Glomerular visceral epithelial cell (primary cell): Measurements from ENCODE around the gene SLC25A24.
"Not testable (repeated sequence)": the region's sequence is repeated elsewhere in the genome, so short reads cannot be mapped to it uniquely, and the experiment has no call there.

ENCODE experiments used
- DNase-seq: peaks from one replicate; pipeline ENCODE4 v3.0.0-alpha.2; 2016; ENCODE audit errors: extremely low spot score

SLC25A24 gene

DNA sequence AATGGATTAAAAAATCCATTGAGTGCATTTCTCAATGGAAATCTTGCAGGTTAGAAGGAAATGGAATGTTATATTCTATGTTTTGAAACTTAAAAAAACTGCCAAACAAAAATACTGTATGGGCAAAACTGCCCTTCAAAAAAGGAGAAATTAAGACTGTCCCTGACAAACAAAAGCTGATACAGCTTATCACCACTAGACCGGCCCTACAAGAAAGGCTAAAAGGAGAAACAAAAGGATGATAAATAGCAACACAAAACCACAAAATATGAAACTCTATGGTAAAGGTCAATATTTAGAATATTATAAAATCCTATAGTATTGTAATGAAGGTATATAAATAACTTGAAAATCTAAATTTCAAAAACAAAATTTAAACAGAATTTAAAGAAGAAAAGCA, 60.0 kb downstream of the SLC25A24 start:
- DNase-seq, result no peak

GRCh38 chr1:108139555-108139954, 60.6 kb downstream of the SLC25A24 start:
- DNase-seq, result not testable (repeated sequence)

DNA sequence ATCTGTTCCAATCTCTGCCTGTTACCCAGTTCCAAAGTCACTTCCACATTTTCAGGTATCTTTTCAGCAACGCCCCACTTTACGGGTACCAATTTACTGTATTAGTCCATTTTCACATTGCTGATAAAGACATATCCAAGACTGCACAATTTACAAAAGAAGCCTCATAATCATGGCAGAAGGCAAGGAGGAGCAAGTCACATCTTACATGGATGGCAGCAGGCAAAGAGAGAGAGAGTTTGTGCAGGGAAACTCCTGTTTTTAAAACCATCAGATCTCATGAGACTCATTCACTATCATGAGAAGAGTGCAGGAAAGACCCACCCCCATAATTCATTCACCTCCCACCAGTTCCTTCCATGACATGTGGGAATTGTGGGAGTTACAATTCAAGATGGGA, 67.0 kb downstream of the SLC25A24 start:
- not testable (repeated sequence) for DNase-seq

DNA sequence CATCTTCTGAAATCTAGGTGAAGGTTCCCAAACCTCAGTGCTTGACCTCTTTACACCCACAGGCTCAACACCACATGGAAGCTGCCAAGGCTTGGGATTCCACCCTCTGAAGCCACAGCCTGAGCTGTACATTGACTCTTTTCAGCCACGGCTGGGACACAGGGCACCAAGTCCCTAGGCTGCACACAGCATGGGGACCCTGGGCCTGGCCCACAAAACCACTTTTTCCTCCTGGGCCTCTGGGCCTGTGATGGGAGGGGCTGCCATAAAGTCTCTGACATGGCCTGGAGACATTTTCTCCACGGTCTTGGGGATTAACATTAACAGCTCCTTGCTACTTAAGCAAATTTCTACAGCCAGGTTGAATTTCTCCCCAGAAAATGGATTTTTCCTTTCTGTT, 67.8 kb downstream of the SLC25A24 start:
- not testable (repeated sequence) for DNase-seq

DNA sequence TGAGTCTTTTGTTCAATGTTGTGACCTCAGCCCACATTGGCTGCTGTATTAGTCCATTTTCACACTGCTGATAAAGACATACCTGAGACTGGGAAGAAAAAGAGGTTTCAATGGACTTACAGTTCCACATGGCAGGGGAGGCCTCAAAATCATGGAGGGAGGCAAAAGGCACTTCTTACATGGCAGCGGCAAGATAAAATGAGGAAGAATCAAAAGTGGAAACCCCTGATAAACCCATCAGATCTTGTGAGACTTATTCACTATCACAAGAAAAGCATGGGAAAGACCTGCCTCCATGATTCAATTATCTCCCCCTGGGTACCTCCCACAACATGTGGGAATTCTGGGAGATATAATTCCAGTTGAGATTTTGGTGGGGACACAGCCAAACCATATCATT, 68.9 kb downstream of the SLC25A24 start:
- DNase-seq, result not testable (repeated sequence)

DNA sequence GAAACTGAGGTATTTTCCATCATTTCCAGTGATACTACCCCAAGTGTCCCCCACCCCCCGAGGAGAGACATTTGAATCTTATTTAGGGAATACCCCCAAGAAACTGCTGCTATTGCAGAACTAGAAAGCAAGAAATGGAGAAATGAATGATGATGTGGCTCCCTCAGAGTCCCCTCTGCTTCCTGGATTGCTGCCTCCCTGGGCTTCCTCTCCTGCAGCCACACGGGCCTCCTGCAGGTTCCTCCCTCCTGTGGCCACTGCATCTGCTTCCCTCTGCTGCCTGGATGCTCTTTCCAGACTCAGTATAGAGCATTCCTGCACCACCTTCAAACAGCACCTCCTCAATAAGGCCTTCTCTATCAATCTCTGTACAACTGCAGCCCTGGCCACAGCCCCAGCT, 69.3 kb downstream of the SLC25A24 start:
- no peak for DNase-seq

GRCh38 chr1:108129999-108130398, 70.1 kb downstream of the SLC25A24 start:
- DNase-seq, result no peak

DNA sequence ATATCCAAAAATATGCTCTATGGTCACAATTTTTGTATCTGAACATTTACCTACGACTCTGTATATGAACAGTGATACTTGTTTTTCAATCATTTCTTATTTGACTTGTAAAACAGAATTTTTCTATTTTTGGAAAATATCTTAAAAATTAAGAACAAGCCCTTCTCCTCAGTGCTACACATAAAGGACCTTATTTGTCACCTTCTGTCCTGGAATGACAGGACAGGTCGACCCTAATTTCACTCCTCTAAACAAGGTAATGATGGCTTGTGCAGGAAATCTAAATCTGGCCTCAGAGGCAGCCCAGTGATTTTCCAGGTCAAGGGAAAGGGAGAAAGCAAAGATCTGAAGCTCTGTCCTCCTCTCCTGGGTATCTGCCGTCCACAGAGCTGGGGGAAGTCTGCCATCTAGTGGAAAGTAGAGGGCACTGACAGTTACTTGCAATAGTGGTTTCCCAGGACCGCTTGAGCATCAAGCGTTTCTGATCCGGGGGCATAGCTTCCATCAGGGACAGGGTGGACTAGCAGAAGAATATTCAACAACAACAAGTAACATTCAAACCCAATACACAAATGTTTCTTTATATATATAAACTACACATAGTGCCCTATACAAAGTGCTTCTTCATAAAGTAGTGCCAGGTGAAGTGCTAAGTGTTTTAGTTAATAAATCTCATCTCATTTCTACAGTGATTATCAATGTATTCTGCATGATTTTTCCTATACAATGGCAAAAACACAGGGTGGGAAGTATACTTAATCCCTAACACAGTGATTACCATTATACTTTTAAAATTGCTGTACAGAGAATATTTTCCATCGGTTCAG, 74.6 kb downstream of the SLC25A24 start:
- DNase-seq, result peak; percentile 82

DNA sequence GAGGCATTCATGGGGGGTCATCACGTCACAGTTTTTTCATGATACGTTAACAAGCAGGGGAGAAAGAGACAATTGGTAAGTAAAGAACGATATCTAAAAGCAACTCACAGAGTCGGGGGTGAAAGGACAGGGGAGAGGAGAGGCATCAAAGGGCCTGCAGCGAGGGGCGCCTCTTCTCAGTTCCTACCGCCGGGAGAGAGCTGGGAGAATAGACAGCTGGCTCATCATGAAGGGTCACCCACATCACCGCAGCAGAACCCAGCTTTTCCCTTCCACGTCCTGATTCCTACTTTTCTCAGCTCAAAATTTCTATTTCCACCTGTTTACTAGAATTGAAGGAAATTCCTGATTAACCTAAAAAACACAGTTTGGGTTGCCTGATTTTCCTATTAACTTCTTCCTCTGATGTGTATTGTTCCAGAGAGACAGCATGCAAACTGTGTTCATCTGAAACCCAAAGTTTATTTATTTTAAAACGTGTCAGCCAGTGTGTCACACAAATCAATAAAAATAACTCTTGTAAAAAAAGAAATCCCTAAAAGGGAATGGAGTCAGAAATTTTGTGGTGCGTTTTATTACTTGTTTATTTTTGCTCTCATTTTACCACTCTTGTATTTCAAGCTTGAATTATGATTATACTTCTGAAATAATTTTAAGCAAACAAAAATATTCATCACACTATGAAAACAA, 75.4 kb downstream of the SLC25A24 start:
- DNase-seq, result no peak

DNA sequence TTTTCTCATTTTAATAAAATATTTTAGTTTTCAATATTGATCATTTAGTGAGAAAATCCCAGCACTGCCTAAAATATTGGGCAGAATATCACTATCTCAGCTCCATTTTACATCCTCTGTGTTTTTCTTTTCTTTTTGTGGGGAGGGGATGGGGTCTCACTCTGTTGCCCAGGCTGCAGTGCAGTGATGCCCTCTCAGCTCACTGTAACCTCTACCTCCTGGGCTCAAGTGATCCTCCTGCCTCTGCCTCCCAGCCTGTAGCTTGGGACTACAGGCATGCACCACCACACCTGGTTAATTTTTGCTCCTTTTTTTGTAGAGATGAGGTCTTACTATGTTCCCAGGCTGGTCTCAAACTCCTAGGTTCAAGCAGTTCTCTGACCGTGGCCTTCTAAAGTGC, 76.1 kb downstream of the SLC25A24 start:
- no peak for DNase-seq

DNA sequence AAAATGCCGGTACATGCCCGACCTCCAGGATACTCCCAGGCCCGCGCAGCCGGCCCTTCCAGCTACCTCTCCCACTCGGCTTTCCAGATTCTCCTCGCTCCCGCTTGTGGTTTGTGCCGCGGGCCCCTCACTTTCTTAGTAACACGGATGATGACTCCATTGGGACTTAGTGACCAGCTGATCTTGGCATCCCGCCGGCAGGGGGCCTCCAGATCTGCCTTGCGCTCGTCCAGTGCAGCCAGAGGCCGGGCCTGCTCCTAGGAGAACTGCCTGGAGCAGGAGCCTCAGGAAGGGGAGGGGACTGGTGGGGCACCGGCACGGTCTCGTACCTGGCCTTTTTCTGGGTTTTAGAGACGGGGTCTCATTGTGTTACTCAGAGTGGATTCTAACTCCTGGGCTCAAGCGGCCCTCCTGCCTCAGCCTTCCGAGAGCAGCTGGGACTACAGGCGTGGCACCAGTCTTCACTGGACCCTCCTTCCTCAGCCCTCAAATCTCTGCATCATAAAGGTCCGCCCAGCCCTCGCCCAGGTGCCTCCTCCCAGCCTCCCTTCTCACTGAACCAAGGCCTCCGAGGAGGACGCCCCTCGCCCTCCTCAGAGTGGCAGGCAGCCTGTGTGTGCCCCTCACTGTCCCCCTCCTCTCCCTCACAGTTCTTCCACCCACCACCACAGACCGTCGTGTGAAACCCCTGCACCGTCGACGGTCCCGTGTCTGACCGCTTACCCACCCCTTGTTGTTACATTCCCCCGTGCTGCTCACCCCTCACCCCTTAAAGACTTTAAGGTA, 78.6 kb downstream of the SLC25A24 start:
- no peak for DNase-seq

DNA sequence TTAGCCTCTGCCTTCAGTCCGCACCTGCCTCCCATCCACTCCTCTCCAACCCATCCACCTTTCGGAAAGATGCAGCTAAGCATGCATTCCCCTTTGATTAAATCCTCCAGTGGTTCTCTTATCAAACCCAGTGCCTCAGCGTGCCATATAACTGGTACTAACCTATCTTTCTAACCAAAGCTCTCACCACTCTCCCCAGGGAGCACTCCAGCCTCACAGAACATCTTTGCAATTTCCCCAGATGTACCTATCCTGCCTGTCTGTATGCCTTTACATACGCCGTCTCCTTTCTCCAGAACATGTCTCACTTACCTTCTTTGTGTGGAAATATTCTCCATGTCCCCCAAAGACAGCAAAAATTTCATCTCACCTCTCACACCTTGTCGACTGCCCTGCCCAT, 80.0 kb downstream of the SLC25A24 start:
- DNase-seq, result no peak

GRCh38 chr1:108119500-108119899, 80.6 kb downstream of the SLC25A24 start:
- DNase-seq, result no peak

- DNase-seq, result peak; percentile 44
These were observed 81.9 kb downstream of the SLC25A24 start for GRCh38 chr1:108117945-108118902.

DNA sequence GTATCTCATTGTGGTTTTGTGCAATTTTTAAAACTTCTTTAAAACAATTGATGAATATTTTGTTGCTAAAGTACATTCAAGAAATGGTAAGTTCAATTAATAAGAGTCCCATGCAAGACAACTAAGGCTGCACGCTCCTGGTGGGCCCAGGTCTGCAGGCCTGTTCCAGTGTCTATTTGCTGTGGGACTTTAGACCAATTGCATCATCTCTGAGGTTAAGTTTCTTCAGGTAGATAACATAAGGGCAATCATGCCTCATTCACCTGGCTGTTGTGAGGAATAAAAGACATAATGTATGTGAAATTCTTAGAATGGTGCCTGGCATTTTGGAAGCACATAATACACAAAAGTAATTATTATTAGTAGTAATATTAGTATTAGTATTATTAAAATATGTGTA, 82.9 kb downstream of the SLC25A24 start:
- no peak for DNase-seq

DNA sequence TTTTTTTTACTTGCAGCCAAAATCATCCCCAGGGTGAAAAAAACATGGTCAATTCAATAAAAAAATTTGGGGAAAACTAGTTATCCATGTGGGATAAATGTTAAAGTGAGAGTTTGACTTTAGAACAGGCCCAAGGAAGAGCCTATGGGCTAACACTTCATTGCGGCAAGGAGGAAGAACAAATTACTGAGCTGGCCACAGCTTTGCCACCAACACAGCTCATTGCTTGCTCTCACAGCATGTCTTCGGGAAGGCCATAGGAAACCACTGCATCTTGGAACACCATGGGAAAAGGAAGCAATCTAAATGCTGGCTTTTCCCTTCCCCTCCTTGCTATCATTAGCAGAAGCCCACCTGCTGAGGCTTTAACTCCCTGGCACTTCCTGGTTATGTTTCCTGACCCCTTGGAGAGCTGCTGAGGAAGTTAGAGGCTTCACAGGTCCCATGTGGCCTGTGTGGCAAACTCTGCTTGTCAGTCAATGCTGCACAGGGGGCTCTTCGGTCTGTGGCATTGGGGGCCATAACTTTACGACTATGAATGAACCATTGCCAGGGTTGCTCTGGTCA, 86.0 kb downstream of the SLC25A24 start:
- DNase-seq, result no peak

DNA sequence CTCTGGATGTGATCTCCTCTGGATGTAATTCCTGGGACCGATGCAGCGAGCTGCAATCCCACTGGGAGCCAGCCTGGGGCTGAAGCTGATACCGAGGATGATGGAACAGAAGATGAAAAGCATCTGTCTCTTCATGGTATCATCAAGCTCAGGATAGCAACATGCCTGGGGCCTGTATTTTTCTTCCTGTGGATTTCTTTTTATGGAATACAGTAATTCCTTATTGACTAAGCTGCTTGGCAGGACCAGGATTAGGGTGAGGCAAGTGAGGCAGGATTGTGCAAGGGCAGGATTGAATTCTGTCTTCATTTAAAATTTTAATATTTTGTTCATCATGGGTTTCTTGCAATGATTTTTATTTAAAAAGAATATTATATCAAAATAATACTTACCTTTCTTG, 86.6 kb downstream of the SLC25A24 start:
- DNase-seq, result no peak

- no peak for DNase-seq
These were observed 90.7 kb downstream of the SLC25A24 start for GRCh38 chr1:108109295-108109973.

- no peak for DNase-seq
These were observed 92.0 kb downstream of the SLC25A24 start for GRCh38 chr1:108108119-108108518.

DNA sequence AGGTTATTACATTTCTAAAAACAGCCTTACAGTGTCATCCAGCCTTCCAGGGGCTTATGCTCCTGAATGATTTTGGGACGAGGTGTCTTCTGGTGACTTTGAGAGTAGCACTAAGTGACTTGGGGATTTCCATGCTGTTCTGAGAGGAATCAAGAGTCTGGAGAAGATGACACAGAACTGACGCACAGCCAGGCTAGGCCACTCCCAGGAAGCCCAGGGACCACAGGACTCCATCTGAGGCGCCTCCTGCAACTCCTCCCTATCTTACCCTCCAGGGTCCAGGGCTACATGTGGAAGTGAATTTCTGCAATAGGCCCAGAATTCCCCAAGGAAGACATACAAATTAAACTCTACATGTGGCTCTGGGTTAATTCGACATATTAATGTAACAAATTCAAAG, 92.5 kb downstream of the SLC25A24 start:
- DNase-seq, result peak; percentile 49
